Middle frontal gyrus (tissue), 1 donor: ENCODE measurements around the gene RGS9.
"Not testable (repeated sequence)": the region's sequence is repeated elsewhere in the genome, so short reads cannot be mapped to it uniquely, and the experiment has no call there.

Experiments used
- DNase-seq: peaks from one replicate; pipeline ENCODE4 v3.0.0-alpha.2; 2015; ENCODE audit warnings: low spot score; ENCODE audit errors: extremely low spot score

RGS9 gene

GRCh38 chr17:65207448-65207847 lies 70.3 kb downstream of the RGS9 start:
- DNase-seq = not testable (repeated sequence)

GRCh38 chr17:65208717-65209116 lies 71.5 kb downstream of the RGS9 start:
- DNase-seq = no peak

- no peak for DNase-seq
Measured at GRCh38 chr17:65218261-65218660, 81.1 kb downstream of the RGS9 start.

GRCh38 chr17:65219124-65219523 lies 82.0 kb downstream of the RGS9 start:
- DNase-seq = no peak

DNA sequence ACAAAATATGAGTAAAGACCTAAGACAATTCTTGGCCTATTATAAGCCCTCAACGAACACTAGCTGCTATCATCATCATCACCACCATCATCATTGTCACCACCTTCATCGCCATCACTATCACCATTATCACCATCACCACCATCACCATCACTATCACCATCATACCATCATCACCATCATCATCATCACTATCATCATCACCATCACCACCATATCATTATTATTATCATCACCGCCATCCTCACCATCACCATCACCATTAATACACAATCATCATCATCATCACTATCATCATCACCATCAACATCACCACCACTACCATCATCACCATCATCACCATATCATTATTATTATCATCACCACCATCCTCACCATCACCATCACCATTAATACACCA lies 82.5 kb downstream of the RGS9 start:
- no peak for DNase-seq

DNA sequence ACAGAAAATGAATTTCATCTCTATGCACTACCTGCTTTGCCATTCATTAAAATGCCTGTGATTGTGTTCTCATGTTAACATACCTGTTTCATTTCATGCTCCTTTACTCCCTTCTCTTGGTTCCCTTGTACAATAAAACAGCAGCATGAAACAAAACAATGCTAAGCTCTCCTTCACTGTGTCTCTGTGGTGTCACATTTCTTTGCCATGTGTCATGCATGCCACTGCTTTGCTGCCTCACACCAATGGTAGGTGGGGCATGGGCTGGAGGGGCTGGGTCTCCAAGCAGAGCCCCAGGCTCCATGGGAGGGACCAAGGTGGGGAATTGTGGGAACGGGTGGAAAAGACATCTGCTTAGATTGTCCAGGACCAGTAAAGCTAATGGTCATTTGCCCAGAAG lies 83.6 kb downstream of the RGS9 start:
- DNase-seq = no peak

DNA sequence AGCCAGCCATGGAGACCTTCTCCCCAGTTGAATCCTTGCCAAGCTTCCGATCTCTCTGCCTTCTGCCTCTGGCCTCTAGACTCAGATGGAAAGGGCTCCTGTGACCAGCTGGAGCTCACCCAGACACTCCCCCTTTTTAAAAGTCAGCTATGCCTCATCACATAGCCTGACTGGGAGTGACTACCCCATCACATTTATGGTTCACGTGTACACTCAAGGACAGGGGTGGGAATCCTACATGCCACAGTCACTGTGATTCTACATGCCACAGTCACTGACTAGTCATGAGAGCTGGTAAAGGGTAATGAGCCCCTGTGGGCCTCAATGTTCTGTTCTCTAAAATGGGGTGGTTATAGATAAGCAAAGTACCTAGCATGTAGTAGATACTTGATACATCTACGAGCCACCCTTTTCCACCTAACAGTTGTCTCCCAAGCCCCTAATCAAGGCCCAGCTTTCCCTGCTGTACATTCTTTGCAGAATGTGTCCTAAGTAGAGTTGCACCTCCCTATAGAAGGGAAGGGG lies 85.1 kb downstream of the RGS9 start:
- no peak for DNase-seq

GRCh38 chr17:65225061-65225460 lies 87.9 kb downstream of the RGS9 start:
- DNase-seq = no peak

- no peak for DNase-seq
Measured at GRCh38 chr17:65226227-65226626, 89.1 kb downstream of the RGS9 start.

- DNase-seq = no peak
Measured at GRCh38 chr17:65227637-65228036, 90.5 kb downstream of the RGS9 start.

DNA sequence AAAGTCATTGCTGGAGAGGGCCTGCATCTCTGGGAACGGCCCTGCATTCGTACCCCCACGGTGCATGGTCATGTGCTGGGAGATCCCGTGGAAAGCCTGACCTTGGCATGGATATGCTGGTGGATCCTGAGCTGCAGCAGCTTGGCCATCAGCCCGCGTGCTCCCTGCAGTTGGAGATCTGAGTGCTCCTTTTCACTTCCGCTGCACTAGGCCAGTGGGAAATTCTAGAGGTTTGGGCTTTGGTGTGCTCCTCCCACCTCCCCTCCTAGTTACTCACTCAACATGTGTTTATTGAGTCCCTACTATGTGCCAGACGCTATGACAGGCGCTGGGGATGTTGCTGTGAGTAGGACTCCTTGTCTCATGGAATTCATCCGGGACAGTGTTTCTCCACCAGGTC lies 91.1 kb downstream of the RGS9 start:
- DNase-seq = no peak

DNA sequence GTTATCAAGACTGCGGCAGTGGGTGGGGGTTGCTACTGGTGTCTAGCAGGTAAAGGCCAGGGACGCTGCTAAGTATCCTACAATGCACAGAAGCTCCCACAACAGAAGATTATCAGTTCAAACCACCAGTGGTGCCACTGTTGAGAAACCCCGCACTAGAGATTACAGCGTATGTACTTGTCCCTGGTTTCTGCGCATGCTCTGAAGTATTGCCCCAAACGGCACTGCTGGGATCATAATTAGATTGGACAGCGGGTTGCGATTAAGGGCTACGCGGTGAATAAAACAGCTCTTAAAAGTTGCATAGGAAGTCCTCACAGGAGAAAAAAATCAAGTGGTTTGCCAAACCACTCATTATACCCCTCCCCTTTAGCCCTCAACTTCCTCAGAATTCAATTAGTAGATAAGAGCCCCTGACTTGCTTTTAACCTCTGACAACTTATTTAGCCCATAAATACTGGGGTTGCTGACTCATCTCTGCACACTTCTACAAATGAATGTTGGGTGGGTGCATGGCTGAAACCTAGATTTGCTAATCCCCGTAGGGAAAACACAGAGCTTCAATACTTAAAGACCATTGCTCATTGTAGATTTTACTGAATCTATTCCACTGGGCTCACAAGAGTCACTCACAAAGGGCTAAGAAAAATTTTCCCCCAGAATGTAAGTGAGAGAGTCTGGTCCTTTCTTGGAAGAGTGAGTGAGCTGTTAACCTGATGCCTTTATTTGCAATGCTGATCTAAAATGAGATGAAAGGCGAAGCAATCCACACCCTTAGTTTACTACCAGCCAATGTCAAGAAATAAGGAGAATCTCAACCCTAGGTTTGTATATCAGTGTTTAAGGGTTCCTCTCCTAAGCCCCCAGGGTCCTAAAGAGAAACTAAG lies 91.8 kb downstream of the RGS9 start:
- no peak for DNase-seq

DNA sequence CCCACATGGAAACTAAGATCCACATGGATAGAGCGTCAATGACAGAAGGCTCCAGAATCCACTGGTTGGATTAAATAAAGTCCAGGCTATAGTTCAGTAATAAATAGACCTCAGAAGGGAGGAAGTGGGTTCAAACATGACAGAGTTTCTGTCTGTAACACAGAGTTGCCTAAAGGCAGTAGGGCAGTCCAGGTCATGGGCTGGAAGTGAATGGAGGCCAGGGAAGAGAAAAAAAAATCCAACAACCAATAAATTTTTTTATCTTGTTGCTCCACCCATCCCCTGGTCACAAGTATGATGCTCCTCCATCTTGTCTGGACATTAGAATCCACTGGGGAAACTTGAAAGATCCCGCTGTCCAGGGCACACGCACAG lies 92.4 kb downstream of the RGS9 start:
- no peak for DNase-seq

DNA sequence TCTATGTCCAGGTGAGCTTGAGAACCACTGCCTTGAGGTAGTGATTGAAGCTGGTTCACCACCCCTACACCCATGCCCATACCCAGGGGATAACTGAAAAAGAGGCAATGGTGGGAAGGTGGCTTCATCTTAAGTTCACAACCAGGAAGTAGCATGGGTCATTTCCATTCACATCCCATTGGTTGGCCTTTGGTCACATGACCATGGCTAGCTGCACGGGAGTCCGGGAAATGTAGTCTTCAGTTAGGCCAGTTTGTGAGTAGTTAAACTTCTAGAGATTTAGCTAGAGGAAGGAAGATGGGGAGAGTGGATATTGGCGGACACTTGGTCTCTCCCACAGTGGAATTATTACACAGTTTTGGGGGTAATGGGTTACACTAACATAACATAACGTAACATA lies 92.9 kb downstream of the RGS9 start:
- no peak for DNase-seq

DNA sequence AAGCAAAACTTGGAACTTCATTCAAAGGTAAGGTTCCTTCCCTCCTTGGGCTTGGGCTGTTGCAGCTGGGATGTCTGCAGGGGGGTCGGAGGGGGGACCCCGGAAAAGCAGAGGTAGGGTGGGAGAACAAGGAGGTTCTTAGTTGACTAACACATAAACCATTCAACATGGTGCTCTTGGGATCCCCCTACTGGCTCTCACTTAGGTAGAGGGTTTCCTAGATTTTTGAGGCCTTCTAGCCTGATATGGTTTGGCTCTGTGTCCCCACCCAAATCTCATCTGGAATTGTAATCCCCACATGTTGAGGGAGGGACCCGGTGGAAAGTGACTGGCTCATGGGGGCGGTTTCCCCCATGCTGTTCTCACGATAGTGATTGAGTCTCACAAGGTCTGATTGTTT lies 93.9 kb downstream of the RGS9 start:
- DNase-seq = no peak

DNA sequence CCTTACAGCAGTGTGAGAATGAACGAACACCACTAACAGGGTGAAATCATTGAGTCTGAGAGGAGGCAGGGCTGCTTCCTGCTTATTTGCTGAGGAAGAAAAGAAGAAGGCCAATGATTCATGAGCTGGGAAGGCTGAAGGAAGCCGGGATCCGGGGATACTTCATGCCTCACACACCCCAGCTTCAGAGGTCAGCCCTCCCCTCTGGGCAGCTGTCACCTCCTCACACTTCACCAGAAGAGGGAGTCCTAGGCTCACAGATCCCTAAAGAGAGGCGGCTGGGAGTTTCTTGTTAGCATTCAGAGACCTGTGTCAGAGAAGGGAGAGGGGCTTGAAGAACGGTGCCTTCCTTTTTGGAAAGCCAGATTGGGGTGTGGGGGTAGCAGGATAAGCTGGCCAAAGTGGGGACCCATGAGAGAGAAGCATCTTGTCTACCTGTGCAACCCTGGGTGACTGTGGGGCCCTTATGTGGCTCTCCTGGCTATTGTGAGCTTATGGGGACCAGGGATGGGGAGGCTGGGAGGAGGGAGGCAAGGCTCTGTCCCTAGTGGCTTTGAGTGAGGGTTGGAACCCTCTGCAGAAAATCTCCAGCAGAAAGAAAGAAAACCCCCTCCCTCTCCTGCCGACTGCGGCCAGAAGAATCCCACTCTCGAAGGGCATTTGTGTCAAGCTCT lies 94.6 kb downstream of the RGS9 start:
- peak; percentile 29 for DNase-seq

- no peak for DNase-seq
Measured at GRCh38 chr17:65235284-65235683, 98.1 kb downstream of the RGS9 start.

DNA sequence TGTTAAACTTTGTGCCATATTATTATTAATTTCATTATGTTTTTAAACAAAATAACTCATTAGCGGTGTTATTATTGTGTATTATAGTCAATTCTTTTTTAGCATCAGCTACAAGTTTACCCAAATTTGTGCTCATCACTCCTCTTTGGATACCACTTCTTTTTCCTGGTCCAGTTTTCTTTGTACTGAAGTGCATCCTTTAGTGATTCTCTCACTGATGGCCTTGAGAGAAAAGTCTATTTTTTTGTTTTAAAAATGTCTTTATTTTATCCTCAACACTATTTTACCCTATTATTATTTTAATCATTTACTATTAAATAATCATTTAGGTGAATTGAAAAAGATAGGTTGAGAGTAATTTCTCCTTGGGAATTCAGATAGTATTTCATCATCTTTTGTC lies 99.2 kb downstream of the RGS9 start:
- DNase-seq = no peak

DNA sequence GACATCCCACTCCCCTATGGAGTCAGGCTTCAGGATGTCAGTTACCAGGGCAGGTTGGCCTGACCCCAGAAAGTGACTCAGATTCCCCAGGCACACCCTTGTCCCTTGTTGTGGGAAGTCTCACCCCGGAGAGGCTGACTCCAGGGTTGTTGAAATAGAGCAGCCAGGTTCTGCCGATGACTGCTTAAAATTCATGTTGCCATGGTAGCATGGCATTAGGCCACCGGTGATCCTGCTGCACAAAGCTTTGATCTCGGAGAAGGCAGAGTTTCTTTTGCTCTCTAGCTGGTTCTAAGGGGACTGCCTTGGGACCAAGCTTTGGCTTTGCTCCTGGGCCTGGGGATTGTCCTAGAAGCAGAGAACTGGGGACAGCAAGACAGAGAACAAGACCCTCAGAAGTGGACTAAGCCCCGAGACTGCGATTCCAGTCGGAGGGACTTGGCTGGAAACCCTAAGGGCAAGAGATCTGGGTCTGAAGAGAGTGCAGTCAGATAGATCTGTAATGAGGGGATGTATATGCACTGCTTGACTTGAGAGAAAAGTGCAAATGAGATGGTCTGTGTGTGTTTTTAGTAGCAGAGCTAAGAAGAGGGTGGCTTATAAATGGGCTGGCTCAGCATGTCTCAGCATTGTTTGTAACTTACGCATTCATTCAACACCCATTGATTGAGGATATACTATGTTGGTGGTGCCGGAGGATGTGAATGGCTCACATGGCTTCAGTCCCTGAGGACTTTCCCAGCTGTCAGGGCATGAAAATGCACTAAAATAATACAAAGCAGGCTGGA lies 106.9 kb downstream of the RGS9 start:
- DNase-seq = no peak

DNA sequence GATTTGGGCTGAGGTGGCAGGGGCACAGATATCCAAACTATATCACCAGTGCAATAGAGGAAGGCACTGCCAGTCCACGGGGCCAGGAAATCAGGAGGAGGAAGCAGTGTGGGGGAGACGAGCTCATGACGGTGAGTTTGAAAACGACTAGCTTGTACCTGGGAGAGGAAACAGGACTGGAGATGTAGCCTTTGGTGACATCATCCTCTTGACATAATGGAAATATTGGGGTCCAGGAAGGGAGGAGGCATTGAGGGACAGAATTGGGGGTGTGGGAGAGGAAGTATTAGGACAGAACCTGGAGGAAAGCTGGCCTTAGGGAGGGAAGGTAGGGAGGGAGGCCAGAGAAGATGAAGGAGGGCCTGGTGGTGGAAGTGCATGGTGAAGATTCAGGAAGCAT lies 109.1 kb downstream of the RGS9 start:
- DNase-seq = no peak

DNA sequence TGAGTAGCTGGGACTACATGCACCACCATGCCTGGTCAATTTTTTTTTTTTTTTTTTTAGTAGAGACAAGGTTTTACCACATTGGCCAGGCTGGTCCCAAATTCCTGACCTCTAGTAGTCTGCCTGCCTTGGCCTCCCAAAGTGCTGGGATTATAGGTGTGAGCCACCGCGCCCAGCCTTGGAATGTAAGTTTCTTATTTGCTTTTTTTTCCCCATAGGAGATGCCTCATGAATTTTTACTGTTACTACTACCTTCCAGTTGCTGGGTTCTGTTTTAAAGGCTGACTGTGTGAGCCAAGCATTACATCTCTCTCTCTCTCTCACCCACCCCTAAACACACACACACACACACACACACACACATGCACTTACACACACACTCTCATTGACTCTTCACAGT lies 112.6 kb downstream of the RGS9 start:
- DNase-seq = no peak

- DNase-seq = no peak
Measured at GRCh38 chr17:65254166-65254565, 117.0 kb downstream of the RGS9 start.
